ENCODE measurements around the gene KDM1B.

Gene KDM1B

DNA sequence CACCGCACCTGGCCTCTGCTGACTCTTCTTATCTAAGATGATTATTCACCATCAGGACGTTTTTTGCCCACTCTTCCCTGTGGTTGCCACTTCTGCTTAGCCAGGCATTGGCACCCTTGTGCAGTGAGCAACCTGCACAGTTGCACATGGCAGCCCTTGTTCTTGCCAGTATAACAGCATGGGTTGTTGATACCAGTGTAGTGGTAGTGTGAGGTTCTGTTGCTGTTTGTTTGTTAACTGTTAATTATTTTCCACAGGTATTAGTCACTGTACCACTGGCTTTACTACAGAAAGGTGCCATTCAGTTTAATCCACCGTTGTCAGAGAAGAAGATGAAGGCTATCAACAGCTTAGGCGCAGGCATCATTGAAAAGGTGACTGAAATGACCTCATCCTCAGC, 57.0 kb downstream of the KDM1B start:
- Mint-ChIP-seq H3K4me1 (no peaks in the 10 kb centered on the region), H3K27me3 (ENCODE audit: low read depth) (no peaks in the 10 kb centered on the region), H3K36me3 (ENCODE audit: low read depth) (peaks cover 46% of the 10 kb centered on the region), H3K27ac (no peak overlapping the region), H3K9me3 (no peaks in the 10 kb centered on the region), H3K4me3 (no peak overlapping the region)
- TF ChIP-seq, protein P1, sequence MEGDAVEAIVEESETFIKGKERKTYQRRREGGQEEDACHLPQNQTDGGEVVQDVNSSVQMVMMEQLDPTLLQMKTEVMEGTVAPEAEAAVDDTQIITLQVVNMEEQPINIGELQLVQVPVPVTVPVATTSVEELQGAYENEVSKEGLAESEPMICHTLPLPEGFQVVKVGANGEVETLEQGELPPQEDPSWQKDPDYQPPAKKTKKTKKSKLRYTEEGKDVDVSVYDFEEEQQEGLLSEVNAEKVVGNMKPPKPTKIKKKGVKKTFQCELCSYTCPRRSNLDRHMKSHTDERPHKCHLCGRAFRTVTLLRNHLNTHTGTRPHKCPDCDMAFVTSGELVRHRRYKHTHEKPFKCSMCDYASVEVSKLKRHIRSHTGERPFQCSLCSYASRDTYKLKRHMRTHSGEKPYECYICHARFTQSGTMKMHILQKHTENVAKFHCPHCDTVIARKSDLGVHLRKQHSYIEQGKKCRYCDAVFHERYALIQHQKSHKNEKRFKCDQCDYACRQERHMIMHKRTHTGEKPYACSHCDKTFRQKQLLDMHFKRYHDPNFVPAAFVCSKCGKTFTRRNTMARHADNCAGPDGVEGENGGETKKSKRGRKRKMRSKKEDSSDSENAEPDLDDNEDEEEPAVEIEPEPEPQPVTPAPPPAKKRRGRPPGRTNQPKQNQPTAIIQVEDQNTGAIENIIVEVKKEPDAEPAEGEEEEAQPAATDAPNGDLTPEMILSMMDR (IDR thresholded peaks at IDR 0.05; ENCODE audit: unreplicated experiment in 3 of 3) = no peak

DNA sequence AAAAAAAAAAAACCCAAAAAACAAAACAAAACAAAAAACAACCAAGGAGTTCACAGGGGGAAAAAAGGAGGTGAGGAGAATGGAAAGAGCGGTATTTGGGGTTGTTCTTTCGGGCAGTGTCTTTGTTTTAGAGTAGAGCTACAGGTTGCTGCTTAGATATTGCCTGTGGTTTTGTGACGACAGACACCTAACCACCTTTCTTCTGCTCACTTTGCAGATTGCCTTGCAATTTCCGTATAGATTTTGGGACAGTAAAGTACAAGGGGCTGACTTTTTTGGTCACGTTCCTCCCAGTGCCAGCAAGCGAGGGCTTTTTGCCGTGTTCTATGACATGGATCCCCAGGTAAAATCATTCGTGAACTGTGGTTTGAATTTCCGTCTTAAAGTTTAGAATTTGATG, 58.2 kb downstream of the KDM1B start:
- H3K27me3 Mint-ChIP-seq (ENCODE audit: low read depth) = no peaks in the 10 kb centered on the region
- H3K4me1 Mint-ChIP-seq = no peaks in the 10 kb centered on the region
- H3K27ac Mint-ChIP-seq = no peak overlapping the region
- no peak overlapping the region for H3K4me3 Mint-ChIP-seq
- TF ChIP-seq, protein P1 (IDR thresholded peaks at IDR 0.05; ENCODE audit: unreplicated experiment in 3 of 3) = no peak
- peaks cover 47% of the 10 kb centered on the region for H3K36me3 Mint-ChIP-seq (ENCODE audit: low read depth)
- no peaks in the 10 kb centered on the region for H3K9me3 Mint-ChIP-seq

DNA sequence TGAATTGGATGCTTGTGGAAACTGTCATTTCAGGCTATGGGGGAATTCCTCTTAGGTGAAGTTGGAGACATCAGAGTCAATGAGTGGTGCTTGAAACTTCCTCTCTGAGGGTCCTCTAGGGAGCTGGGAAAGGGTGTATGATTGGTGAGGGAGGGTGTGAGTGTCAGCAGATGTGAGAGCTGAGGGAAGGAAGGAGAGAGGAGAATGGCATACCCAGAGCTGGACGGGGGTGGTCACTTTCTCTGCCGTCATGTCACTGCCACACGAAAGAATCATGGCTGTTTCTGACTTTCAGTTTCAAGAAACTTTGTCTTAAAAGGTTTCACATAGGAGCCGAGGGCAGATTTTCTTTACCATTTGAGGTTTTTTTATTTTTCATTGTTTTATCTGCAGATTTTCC, 58.8 kb downstream of the KDM1B start:
- Mint-ChIP-seq H3K9me3 (no peaks in the 10 kb centered on the region), H3K4me3 (no peak overlapping the region), H3K27me3 (ENCODE audit: low read depth) (no peaks in the 10 kb centered on the region), H3K27ac (no peak overlapping the region), H3K4me1 (no peaks in the 10 kb centered on the region), H3K36me3 (ENCODE audit: low read depth) (peaks cover 51% of the 10 kb centered on the region)
- TF ChIP-seq, protein P1 (IDR thresholded peaks at IDR 0.05; ENCODE audit: unreplicated experiment in 3 of 3) = no peak

DNA sequence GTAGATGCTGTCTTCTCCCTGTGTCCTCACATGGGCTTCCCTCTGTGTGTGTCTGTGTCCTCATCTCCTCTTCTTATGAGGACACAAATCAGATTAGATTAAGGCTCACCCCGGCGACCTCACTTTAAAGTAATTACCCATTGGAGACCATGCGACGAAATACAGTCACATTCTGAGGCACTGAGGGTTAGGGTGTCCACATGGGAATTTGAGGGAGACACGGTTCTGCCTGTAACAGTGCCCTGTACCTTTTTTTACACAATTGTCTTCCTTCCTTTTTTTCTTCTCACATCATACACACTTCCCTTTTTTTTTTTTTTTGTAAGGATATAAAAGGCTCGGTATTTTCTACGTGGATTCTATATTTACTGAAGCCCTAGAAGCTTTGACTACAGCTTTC, 60.2 kb downstream of the KDM1B start:
- no peak overlapping the region for H3K27ac Mint-ChIP-seq
- peaks cover 63% of the 10 kb centered on the region for H3K36me3 Mint-ChIP-seq (ENCODE audit: low read depth)
- H3K27me3 Mint-ChIP-seq (ENCODE audit: low read depth) = no peaks in the 10 kb centered on the region
- no peaks in the 10 kb centered on the region for H3K9me3 Mint-ChIP-seq
- no peak overlapping the region for H3K4me3 Mint-ChIP-seq
- H3K4me1 Mint-ChIP-seq = no peaks in the 10 kb centered on the region
- TF ChIP-seq, protein P1 (IDR thresholded peaks at IDR 0.05; ENCODE audit: unreplicated experiment in 3 of 3) = no peak

DNA sequence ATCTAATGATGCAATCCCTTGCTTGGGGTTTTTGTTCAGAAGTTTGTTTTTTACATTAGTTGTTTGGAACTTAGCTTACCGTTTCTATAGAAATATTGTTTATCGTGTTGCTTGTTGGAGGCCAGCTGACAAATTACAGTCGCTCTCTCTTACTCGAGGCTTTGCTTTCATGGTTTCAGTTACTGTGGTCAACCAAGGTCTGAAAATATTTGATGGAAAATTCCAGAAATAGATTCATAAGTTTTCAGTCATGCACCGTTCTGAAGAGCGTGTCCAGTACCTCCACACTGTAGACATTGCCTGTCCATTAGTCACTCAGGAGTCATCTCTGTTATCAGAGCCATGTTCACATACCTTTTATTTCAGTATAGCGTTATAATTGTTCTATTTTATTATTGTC, 61.2 kb downstream of the KDM1B start:
- Mint-ChIP-seq H3K4me3 (no peak overlapping the region), H3K4me1 (no peaks in the 10 kb centered on the region), H3K36me3 (ENCODE audit: low read depth) (peaks cover 68% of the 10 kb centered on the region), H3K27ac (no peak overlapping the region), H3K27me3 (ENCODE audit: low read depth) (no peaks in the 10 kb centered on the region), H3K9me3 (no peaks in the 10 kb centered on the region)
- TF ChIP-seq, protein P1 (IDR thresholded peaks at IDR 0.05; ENCODE audit: unreplicated experiment in 3 of 3) = no peak

DNA sequence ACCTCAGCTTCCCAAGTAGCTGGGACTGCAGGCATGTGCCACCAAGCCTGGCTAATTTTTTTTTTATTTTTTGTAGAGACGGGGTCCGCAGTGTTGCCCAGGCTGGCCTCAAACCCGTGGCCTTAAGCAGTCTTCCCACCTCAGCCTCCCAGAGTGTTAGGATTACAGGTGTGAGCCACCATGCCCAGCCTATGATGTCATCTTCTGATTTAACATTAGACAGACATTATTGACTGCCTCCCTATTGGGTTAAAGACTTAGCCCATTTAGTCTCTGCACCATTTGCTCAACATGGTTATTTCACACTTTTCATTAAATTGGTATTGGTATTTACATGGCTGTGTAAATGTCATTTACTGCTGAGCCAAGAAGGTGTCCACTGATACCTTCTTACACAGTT, 63.0 kb downstream of the KDM1B start:
- no peak overlapping the region for H3K27ac Mint-ChIP-seq
- H3K27me3 Mint-ChIP-seq (ENCODE audit: low read depth) = no peaks in the 10 kb centered on the region
- TF ChIP-seq, protein P1 (IDR thresholded peaks at IDR 0.05; ENCODE audit: unreplicated experiment in 3 of 3) = no peak
- H3K9me3 Mint-ChIP-seq = no peaks in the 10 kb centered on the region
- peaks cover 70% of the 10 kb centered on the region for H3K36me3 Mint-ChIP-seq (ENCODE audit: low read depth)
- H3K4me1 Mint-ChIP-seq = no peaks in the 10 kb centered on the region
- H3K4me3 Mint-ChIP-seq = no peak overlapping the region
